K562 (cell line): Measurements from ENCODE around the gene CACNA1A. TPM values are rescaled to one million over a fixed set of nuclear protein-coding genes. Genes with fewer than 3 reads are reported as not detected.

ENCODE experiments used
- ARNT ChIP-seq, 2 experiments: fragments of 450-650 bp; IDR thresholded peaks; 2 replicates each; pipeline ENCODE4 v1.6.1; 2016; ENCODE audit warnings: mild to moderate bottlenecking in 1 of 2
- ATF1 ChIP-seq, 2 experiments: fragments of 450-650 bp in 1 of 2; IDR thresholded peaks; 2 replicates each; pipeline ENCODE4 v1.6.1; 2016; ENCODE audit warnings: missing compliant biosample characterization in 1 of 2, missing genetic modification characterization in 1 of 2
- BRF2 ChIP-seq: IDR thresholded peaks from 3 replicates; pipeline ENCODE4 v1.6.1; 2011; ENCODE audit warnings: borderline replicate concordance, mild to moderate bottlenecking; ENCODE audit not compliant: insufficient read length, insufficient read depth
- CTCF ChIP-seq, 3 experiments: IDR thresholded peaks in 2 of 3; conservative IDR thresholded peaks in 1 of 3; 2 replicates each; pipeline ENCODE4 v1.5.1; 2011 to 2012; ENCODE audit warnings: low read length in 3 of 3, mild to moderate bottlenecking in 3 of 3, control low read depth in 2 of 3, improper control_type of control experiment in 1 of 3, inconsistent platforms in 1 of 3, low read depth in 1 of 3, mixed read lengths in 1 of 3, moderate library complexity in 1 of 3; ENCODE audit not compliant: insufficient read depth in 2 of 3
- DEAF1 ChIP-seq: fragments of 450-650 bp; formaldehyde crosslinking; IDR thresholded peaks from 2 replicates; pipeline ENCODE4 v1.4.0; 2020; ENCODE audit warnings: mild to moderate bottlenecking, moderate library complexity
- GMEB1 ChIP-seq: fragments of 250-450 bp; sonication (Bioruptor Pico); IDR thresholded peaks from 2 replicates; pipeline ENCODE4 v1.4.0; 2020; ENCODE audit warnings: mild to moderate bottlenecking
- ILK ChIP-seq: fragments of 450-650 bp; IDR thresholded peaks from 2 replicates; pipeline ENCODE4 v1.6.1; 2016; ENCODE audit warnings: missing genetic modification characterization, low read depth, mild to moderate bottlenecking, missing compliant biosample characterization, moderate library complexity, borderline replicate concordance
- KDM4B ChIP-seq, 2 experiments: fragments of 450-650 bp in 1 of 2; sonication (generic) in 1 of 2; IDR thresholded peaks; 2 replicates each; pipeline ENCODE4 v1.6.1; 2016 to 2017; ENCODE audit warnings: borderline replicate concordance in 2 of 2, antibody characterized with exemption in 1 of 2, low read depth in 1 of 2, mild to moderate bottlenecking in 1 of 2
- MEF2A ChIP-seq: IDR thresholded peaks from 2 replicates; pipeline ENCODE4 v1.6.1; 2011; ENCODE audit warnings: low read depth, mild to moderate bottlenecking, low read length, moderate library complexity; ENCODE audit not compliant: control insufficient read depth
- RBM25 ChIP-seq: fragments of 200-400 bp; formaldehyde crosslinking; IDR thresholded peaks from 2 replicates; pipeline ENCODE4 v1.6.1; 2018; ENCODE audit warnings: low read length, low read depth, moderate library complexity; ENCODE audit not compliant: severe bottlenecking
- SIX5 ChIP-seq, 2 experiments: IDR thresholded peaks; 2 replicates each; pipeline ENCODE4 v1.6.1; 2011; ENCODE audit warnings: low read length in 2 of 2, borderline replicate concordance in 1 of 2, low read depth in 1 of 2, mild to moderate bottlenecking in 1 of 2, moderate library complexity in 1 of 2; ENCODE audit not compliant: insufficient read depth in 1 of 2
- SMC3 ChIP-seq: conservative IDR thresholded peaks from 2 replicates; pipeline ENCODE4 v1.6.1; 2011; ENCODE audit warnings: low read depth, low read length, improper control_type of control experiment; ENCODE audit not compliant: insufficient read depth
- STAG1 ChIP-seq: sonication (generic); formaldehyde crosslinking; IDR thresholded peaks from 2 replicates; pipeline ENCODE4 v1.5.0; 2020; ENCODE audit warnings: missing genetic modification reagents, borderline replicate concordance
- ZBED1 ChIP-seq: IDR thresholded peaks from 2 replicates; pipeline ENCODE4 v1.6.1; 2014
- ZNF146 ChIP-seq: IDR thresholded peaks from one replicate; pipeline ENCODE4 v1.6.1; 2018; ENCODE audit warnings: missing compliant biosample characterization; ENCODE audit not compliant: unreplicated experiment
- ZNF23 ChIP-seq: fragments of 250-450 bp; sonication (Bioruptor Pico); IDR thresholded peaks from 2 replicates; pipeline ENCODE4 v1.4.0; 2020; ENCODE audit warnings: mild to moderate bottlenecking
- ZNF3 ChIP-seq: fragments of 250-450 bp; sonication (Bioruptor Pico); IDR thresholded peaks from 2 replicates; pipeline ENCODE4 v1.5.0; 2021; ENCODE audit warnings: mild to moderate bottlenecking, moderate library complexity
- ZNF398 ChIP-seq: fragments of 250-450 bp; sonication (Bioruptor Pico); IDR thresholded peaks from 2 replicates; pipeline ENCODE4 v1.8.0; 2021; ENCODE audit warnings: moderate library complexity, mild to moderate bottlenecking, inconsistent platforms
- ZNF507 ChIP-seq: conservative IDR thresholded peaks from 2 replicates; pipeline ENCODE4 v1.6.1; 2017; ENCODE audit warnings: missing genetic modification characterization, missing compliant biosample characterization
- ZNF766 ChIP-seq: fragments of 200-800 bp; sonication (Bioruptor generic); conservative IDR thresholded peaks from 2 replicates; pipeline ENCODE4 v1.6.1; 2016; ENCODE audit warnings: missing genetic modification characterization, missing compliant biosample characterization
- polyA plus RNA-seq, 8 experiments: library from polyadenylated mRNA; depleted of rRNA in 4 of 8; stranded (reverse) in 5 of 8; unstranded in 3 of 8; fragments of >200 nt; fragmentation: Nextera tagmentation in 2 of 8; fragmentation: Illumina TruSeq in 1 of 8; extraction: Ambion mirVana in 2 of 8; extraction: Trizol in 1 of 8; gene quantifications; 2 replicates each; pipeline versions ENCODE4 v1.2.1 to v1.2.3, GENCODE V29; 2011 to 2014; ENCODE audit warnings: inconsistent platforms in 1 of 8, missing spikeins in 1 of 8
- total RNA-seq, 7 experiments: library from RNA; depleted of rRNA in 6 of 7; stranded (reverse); fragments of >200 nt in 6 of 7; fragmentation: Illumina TruSeq in 2 of 7; extraction: Trizol in 2 of 7; gene quantifications; 2 replicates each; pipeline versions ENCODE4 v1.2.1 to v1.2.3, GENCODE V29; 2011 to 2021; ENCODE audit warnings: low replicate concordance in 1 of 7

Gene CACNA1A
- total and polyA plus RNA-seq, 9 of the 15 experiments (the other 6 are each of a cell fraction or from before 2014, with no cell fraction given), result 0.03 to 0.20 (median 0.09) TPM; not detected in 1

- TF ChIP-seq DEAF1 (CRISPR knock-in tag) (peak; percentile 45), ZBED1 (no peak), SMC3 (peak; percentile 52), ZNF146 (CRISPR knock-in tag) (no peak), ATF1 (CRISPR knock-in tag; IDR thresholded peaks at IDR 0.05) (no peak), ATF1 (tag; IDR thresholded peaks at IDR 0.05) (peak; percentile 33; the same call in 1 of the 2 replicates), ZNF23 (CRISPR knock-in tag) (no peak), CTCF (IDR thresholded peaks at IDR 0.05 in 2 of 3, conservative IDR thresholded peaks at IDR 0.05 in 1 of 3; ENCODE audit: insufficient read depth in 2 of 3, low read depth in 1 of 3, low read length in 3 of 3) (peak; percentile 60 to 74 (median 61); a peak in 5 of 6 replicates), MEF2A (no peak), GMEB1 (no peak), STAG1 (CRISPR knock-in tag) (no peak), ZNF3 (no peak), SIX5 (IDR thresholded peaks at IDR 0.05; ENCODE audit: borderline replicate concordance in 1 of 2, insufficient read depth in 1 of 2, low read depth in 1 of 2, low read length in 2 of 2) (no peak), RBM25 (peak; percentile 84), ILK (tag) (no peak), KDM4B (IDR thresholded peaks at IDR 0.05; ENCODE audit: borderline replicate concordance in 2 of 2, low read depth in 1 of 2) (no peak), ZNF398 (no peak), ZNF766 (CRISPR knock-in tag) (no peak), ARNT (IDR thresholded peaks at IDR 0.05) (no peak), BRF2 (no peak), ZNF507 (tag) (no peak)
These were observed 243.8 kb downstream of the CACNA1A start (continued) for GRCh38 chr19:13262450-13262849.
